Gastroesophageal sphincter (tissue), 4 donors: Measurements from ENCODE around the gene SQSTM1. TPM values are rescaled to one million over a fixed set of nuclear protein-coding genes. Genes with fewer than 3 reads are reported as not detected.
A peak's percentile ranks its signal among the peaks of the same experiment; 100 is the strongest.
"Not testable (repeated sequence)": the region's sequence is repeated elsewhere in the genome, so short reads cannot be mapped to it uniquely, and the experiment has no call there.

Source experiments
- ATAC-seq: fragments of 150-250 bp; one replicate; pipeline ENCODE4 v1.9.1; 2016; ENCODE audit warnings: mild to moderate bottlenecking, moderate library complexity
- H3K27ac ChIP-seq, 4 donors: fragments of 200-600 bp; sonication (generic) in 3 of 4; 1 replicate in 3 of 4; 2 replicates in 1 of 4; pipeline ENCODE4 v1.5.1; 2016 to 2019
- H3K27me3 ChIP-seq: fragments of 200-600 bp; sonication (generic); one replicate; pipeline ENCODE4 v1.5.1; 2019
- H3K36me3 ChIP-seq, 2 donors: fragments of 200-600 bp; sonication (generic); one replicate each; pipeline ENCODE4 v1.5.1; 2019; ENCODE audit warnings: control low read depth in 1 of 2
- H3K4me1 ChIP-seq, 3 donors: fragments of 200-600 bp; sonication (generic); 1 replicate in 2 of 3; 2 replicates in 1 of 3; pipeline ENCODE4 v1.5.1; 2016 to 2019; ENCODE audit warnings: control low read depth in 2 of 3
- H3K4me3 ChIP-seq, 2 donors: fragments of 200-600 bp; sonication (generic); one replicate each; pipeline ENCODE4 v1.5.1; 2019; ENCODE audit warnings: mild to moderate bottlenecking in 1 of 2, moderate library complexity in 1 of 2
- H3K9me3 ChIP-seq, 3 donors: fragments of 200-600 bp; sonication (generic); one replicate each; pipeline ENCODE4 v1.5.1; 2017 to 2019; ENCODE audit warnings: control low read depth in 2 of 3
- CTCF ChIP-seq, 4 experiments: fragments of 200-600 bp in 2 of 4; fragments of 450-650 bp in 2 of 4; sonication (generic) in 1 of 4; IDR thresholded peaks; one replicate each; pipeline ENCODE4 v1.5.1; 2017 to 2019; ENCODE audit warnings: antibody characterized with exemption in 4 of 4, mild to moderate bottlenecking in 2 of 4, moderate library complexity in 2 of 4
- EP300 ChIP-seq: sonication (generic); formaldehyde crosslinking; IDR thresholded peaks from one replicate; pipeline ENCODE4 v1.6.1; 2017; ENCODE audit warnings: antibody characterized with exemption, mild to moderate bottlenecking
- POLR2A ChIP-seq, 2 donors: fragments of 450-650 bp; IDR thresholded peaks; one replicate each; pipeline ENCODE4 v1.6.1; 2017; ENCODE audit warnings: antibody characterized with exemption in 2 of 2, mild to moderate bottlenecking in 2 of 2, moderate library complexity in 1 of 2
- POLR2AphosphoS5 ChIP-seq: sonication (generic); formaldehyde crosslinking; IDR thresholded peaks from one replicate; pipeline ENCODE4 v1.6.1; 2017; ENCODE audit warnings: antibody characterized with exemption
- WGBS, 2 donors: methylation state at CpG; one replicate each; pipeline ENCODE4 v1.1.5; 2018; ENCODE audit warnings: low coverage in 1 of 2; 5-methylcytosine and 5-hydroxymethylcytosine counted together
- total RNA-seq, 4 donors: library from RNA; depleted of rRNA; stranded (reverse); fragments of >200 nt; gene quantifications; one replicate each; pipeline ENCODE4 v1.1.0, GENCODE V29; 2016

SQSTM1 gene
- total RNA-seq, 4 donors from 2014 or later, result 305 to 485 (median 408) TPM

- Histone ChIP-seq H3K4me3 (no peak overlapping the region), H3K4me1 (peaks cover 0 to 19% (median 5%) of the 10 kb centered on the region in 3 donors), H3K9me3 (no peaks in the 10 kb centered on the region), H3K36me3 (no peaks in the 10 kb centered on the region), H3K27ac (no peak overlapping the region), H3K27me3 (no peaks in the 10 kb centered on the region)
- WGBS, 2 donors, result 80 to 87% methylated on average over 1 to 3 of the region's 7 CpGs
- no peak for ATAC-seq
- TF ChIP-seq POLR2A (IDR thresholded peaks at IDR 0.05), result no peak
- TF ChIP-seq POLR2AphosphoS5, result no peak
- no peak for TF ChIP-seq EP300
- TF ChIP-seq CTCF (IDR thresholded peaks at IDR 0.05), result no peak
These were observed 32.4 kb upstream of the SQSTM1 start for GRCh38 chr5:179788193-179788854.

- 89 to 91% methylated on average over 2 to 8 of the region's 9 CpGs for WGBS, 2 donors
These were observed 31.4 kb upstream of the SQSTM1 start for GRCh38 chr5:179789278-179789677.

GRCh38 chr5:179791881-179792611, 28.7 kb upstream of the SQSTM1 start:
- H3K27ac ChIP-seq, result peak overlapping the region in 3 of 4 donors; percentile 65 to 90 (median 89)
- peaks cover 0 to under 1% of the 10 kb centered on the region in 2 donors for H3K36me3 ChIP-seq
- no peak for ATAC-seq
- no peaks in the 10 kb centered on the region for H3K27me3 ChIP-seq
- H3K4me1 ChIP-seq, result peaks cover 0 to 56% (median 22%) of the 10 kb centered on the region in 3 donors
- TF ChIP-seq POLR2AphosphoS5 (no peak), EP300 (no peak), CTCF (IDR thresholded peaks at IDR 0.05) (no peak), POLR2A (IDR thresholded peaks at IDR 0.05) (no peak)
- 81% methylated on average over 5 of the region's 15 CpGs; no CpG with 5 or more reads in 1 of the 2 donors for WGBS, 2 donors
- H3K4me3 ChIP-seq, result no peak overlapping the region
- H3K9me3 ChIP-seq, result no peaks in the 10 kb centered on the region

More at GRCh38 chr5:179789278-179789677, 31.4 kb upstream of the SQSTM1 start:
- not testable (repeated sequence) for ATAC-seq, H3K27ac ChIP-seq, H3K27me3 ChIP-seq, H3K36me3 ChIP-seq, H3K9me3 ChIP-seq, H3K4me3 ChIP-seq
- H3K4me1 ChIP-seq, result peaks cover 0 to 29% (median 14%) of the 10 kb centered on the region in 3 donors

GRCh38 chr5:179792612-179793467, 27.9 kb upstream of the SQSTM1 start:
- no peak for TF ChIP-seq POLR2A (IDR thresholded peaks at IDR 0.05)
- no peak for TF ChIP-seq EP300
- TF ChIP-seq CTCF (IDR thresholded peaks at IDR 0.05), result no peak
- no peak for TF ChIP-seq POLR2AphosphoS5
- H3K4me1 ChIP-seq, result peaks cover 0 to 63% (median 22%) of the 10 kb centered on the region in 3 donors
- peak overlapping the region in 3 of 4 donors; percentile 65 to 90 (median 89) for H3K27ac ChIP-seq
- H3K4me3 ChIP-seq, result no peak overlapping the region
- 90% methylated on average over 2 of the region's 24 CpGs; no CpG with 5 or more reads in 1 of the 2 donors for WGBS, 2 donors
- no peaks in the 10 kb centered on the region for H3K27me3 ChIP-seq
- no peaks in the 10 kb centered on the region for H3K9me3 ChIP-seq
- peaks cover 0 to 8% of the 10 kb centered on the region in 2 donors for H3K36me3 ChIP-seq
- no peak for ATAC-seq
